Measurements from ENCODE around the gene TRIM52. TPM values are rescaled to one million over a fixed set of nuclear protein-coding genes. Genes with fewer than 3 reads are reported as not detected.
"Not testable (repeated sequence)": the region's sequence is repeated elsewhere in the genome, so short reads cannot be mapped to it uniquely, and the experiment has no call there.

The TRIM52 gene
- polyA plus RNA-seq, 1 donor from 2014 or later: 42.0 TPM

DNA sequence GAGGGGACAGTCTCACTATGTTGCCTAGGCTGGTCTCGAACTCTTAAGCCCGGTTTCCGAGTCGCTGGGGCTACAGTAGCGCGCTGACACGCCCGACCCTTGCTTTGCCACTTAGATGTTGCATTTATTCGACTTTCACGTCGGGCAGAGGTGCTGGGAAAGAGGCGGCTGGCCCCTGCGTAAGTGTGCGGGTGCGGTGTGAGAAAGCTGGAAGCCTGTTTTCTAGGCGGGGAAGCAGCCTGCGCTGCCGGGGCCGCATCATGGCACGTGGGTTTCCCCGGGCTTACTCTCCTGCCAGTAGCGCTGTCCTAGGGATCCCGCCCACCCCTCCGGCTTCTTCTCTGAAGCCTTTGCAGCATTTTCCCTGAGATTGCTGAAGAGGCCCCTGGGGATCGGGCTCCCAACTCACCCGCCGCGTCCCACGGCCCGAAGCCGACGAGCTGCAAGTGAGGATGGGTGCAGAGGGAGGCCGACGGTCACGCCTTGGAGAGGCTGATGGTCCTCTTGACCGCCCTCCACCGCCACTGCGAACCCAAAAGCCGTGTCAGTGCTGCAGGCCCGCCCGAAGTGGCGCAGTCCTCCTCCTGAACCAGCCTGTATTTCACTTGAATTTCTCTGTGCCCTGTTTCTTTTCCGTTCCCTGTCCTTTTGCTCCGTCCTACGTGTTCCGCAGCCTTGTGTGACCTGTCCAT lies 43.7 kb downstream of the TRIM52 start:
- Histone ChIP-seq H3K9me2 (ENCODE audit: insufficient read depth, low read length) (no peaks in the 10 kb centered on the region), H3F3A (ENCODE audit: insufficient read depth, low read length, poor library complexity, severe bottlenecking) (peaks cover 2% of the 10 kb centered on the region), H3K4me3 (ENCODE audit: low read length) (peak overlapping the region; percentile 73), H4K20me1 (ENCODE audit: insufficient read depth) (no peaks in the 10 kb centered on the region), H3K9me3 (ENCODE audit: low read length) (no peaks in the 10 kb centered on the region), H3K9ac (ENCODE audit: low read length) (peak overlapping the region; percentile 15), H3K36me3 (ENCODE audit: insufficient read depth, low read length) (no peaks in the 10 kb centered on the region), H2AFZ (ENCODE audit: low read depth, low read length) (no peak overlapping the region), H3K79me2 (replicated peaks; ENCODE audit: insufficient read depth, low read length) (no peaks in the 10 kb centered on the region), H3K27ac (ENCODE audit: low read length) (no peak overlapping the region), H3K4me2 (ENCODE audit: low read length) (peak overlapping the region; percentile 61), H3K27me3 (ENCODE audit: insufficient read depth, low read depth, low read length) (peaks cover 14% of the 10 kb centered on the region)
- TF ChIP-seq TAF1 (IDR thresholded peaks at IDR 0.05; ENCODE audit: low read depth): no peak
- TF ChIP-seq MXI1 (conservative IDR thresholded peaks at IDR 0.05; ENCODE audit: poor library complexity, severe bottlenecking): peak; percentile 47
- TF ChIP-seq, protein P1, sequence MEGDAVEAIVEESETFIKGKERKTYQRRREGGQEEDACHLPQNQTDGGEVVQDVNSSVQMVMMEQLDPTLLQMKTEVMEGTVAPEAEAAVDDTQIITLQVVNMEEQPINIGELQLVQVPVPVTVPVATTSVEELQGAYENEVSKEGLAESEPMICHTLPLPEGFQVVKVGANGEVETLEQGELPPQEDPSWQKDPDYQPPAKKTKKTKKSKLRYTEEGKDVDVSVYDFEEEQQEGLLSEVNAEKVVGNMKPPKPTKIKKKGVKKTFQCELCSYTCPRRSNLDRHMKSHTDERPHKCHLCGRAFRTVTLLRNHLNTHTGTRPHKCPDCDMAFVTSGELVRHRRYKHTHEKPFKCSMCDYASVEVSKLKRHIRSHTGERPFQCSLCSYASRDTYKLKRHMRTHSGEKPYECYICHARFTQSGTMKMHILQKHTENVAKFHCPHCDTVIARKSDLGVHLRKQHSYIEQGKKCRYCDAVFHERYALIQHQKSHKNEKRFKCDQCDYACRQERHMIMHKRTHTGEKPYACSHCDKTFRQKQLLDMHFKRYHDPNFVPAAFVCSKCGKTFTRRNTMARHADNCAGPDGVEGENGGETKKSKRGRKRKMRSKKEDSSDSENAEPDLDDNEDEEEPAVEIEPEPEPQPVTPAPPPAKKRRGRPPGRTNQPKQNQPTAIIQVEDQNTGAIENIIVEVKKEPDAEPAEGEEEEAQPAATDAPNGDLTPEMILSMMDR (IDR thresholded peaks at IDR 0.05; ENCODE audit: poor library complexity, severe bottlenecking): peak; percentile 34

DNA sequence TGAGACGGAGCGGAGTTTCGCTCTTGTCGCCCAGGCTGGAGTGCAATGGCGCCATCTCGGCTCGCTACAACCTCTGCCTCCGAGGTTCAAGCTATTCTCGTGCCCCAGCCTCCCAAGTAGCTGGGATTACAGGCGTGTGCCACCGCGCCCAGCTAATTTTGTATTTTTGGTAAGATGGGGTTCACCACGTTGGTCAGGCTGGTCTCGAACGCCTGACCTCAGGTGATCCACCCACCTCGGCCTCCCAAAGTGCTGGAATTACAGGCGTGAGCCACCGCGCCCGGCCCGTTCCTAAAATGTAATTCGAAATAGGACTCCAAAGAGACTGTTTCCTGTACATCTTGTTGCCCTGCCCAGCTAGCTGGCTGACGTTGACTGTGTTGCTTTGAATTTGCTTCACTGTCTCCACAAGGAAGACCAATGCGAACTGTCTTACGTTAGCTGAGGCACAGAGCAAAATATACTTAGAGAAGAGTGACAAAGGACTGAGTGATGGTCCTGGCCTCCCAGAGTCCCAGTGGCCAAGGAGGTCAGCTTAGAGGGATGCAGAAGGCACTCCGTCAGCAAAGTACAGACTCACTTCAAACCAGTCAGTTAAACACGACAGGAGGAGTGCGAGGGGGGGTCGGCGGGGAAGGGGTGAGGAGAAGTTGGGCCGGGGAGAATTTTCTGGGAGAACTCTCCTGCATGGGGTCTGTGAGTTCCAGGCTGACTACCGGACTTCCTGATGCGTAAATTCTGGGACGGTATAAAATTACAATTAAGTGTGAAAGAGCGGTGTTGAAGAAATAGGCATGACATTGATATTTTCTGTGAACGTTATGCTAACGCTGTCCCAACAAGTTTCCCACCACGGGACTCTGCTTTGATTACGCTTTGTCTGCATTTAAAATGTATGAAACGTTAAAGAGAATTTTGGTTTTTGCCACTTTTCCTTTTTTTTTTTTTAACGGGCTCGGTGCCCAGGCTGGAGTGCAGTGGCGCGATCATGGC lies 44.6 kb downstream of the TRIM52 start:
- Histone ChIP-seq H3K27ac (ENCODE audit: low read length) (no peak overlapping the region), H3F3A (ENCODE audit: insufficient read depth, low read length, poor library complexity, severe bottlenecking) (peaks cover 2% of the 10 kb centered on the region), H3K9ac (ENCODE audit: low read length) (no peak overlapping the region), H3K36me3 (ENCODE audit: insufficient read depth, low read length) (no peaks in the 10 kb centered on the region), H2AFZ (ENCODE audit: low read depth, low read length) (no peak overlapping the region), H3K27me3 (ENCODE audit: insufficient read depth, low read depth, low read length) (peaks cover 14% of the 10 kb centered on the region), H3K4me2 (ENCODE audit: low read length) (peak overlapping the region; percentile 48), H3K4me3 (ENCODE audit: low read length) (peak overlapping the region; percentile 73), H3K9me2 (ENCODE audit: insufficient read depth, low read length) (no peaks in the 10 kb centered on the region), H4K20me1 (ENCODE audit: insufficient read depth) (no peaks in the 10 kb centered on the region), H3K9me3 (ENCODE audit: low read length) (no peaks in the 10 kb centered on the region), H3K79me2 (replicated peaks; ENCODE audit: insufficient read depth, low read length) (no peaks in the 10 kb centered on the region)
- TF ChIP-seq RAD21 (conservative IDR thresholded peaks at IDR 0.05) (no peak), TAF1 (IDR thresholded peaks at IDR 0.05; ENCODE audit: low read depth) (no peak), MXI1 (conservative IDR thresholded peaks at IDR 0.05; ENCODE audit: poor library complexity, severe bottlenecking) (no peak), EZH2 (IDR thresholded peaks at IDR 0.05; ENCODE audit: borderline replicate concordance, insufficient read depth, low read length, poor library complexity, severe bottlenecking) (no peak), EP300 (conservative IDR thresholded peaks at IDR 0.05; ENCODE audit: poor library complexity, severe bottlenecking) (no peak)
- TF ChIP-seq, protein P1 (IDR thresholded peaks at IDR 0.05; ENCODE audit: poor library complexity, severe bottlenecking): no peak
- TF ChIP-seq, protein P2, sequence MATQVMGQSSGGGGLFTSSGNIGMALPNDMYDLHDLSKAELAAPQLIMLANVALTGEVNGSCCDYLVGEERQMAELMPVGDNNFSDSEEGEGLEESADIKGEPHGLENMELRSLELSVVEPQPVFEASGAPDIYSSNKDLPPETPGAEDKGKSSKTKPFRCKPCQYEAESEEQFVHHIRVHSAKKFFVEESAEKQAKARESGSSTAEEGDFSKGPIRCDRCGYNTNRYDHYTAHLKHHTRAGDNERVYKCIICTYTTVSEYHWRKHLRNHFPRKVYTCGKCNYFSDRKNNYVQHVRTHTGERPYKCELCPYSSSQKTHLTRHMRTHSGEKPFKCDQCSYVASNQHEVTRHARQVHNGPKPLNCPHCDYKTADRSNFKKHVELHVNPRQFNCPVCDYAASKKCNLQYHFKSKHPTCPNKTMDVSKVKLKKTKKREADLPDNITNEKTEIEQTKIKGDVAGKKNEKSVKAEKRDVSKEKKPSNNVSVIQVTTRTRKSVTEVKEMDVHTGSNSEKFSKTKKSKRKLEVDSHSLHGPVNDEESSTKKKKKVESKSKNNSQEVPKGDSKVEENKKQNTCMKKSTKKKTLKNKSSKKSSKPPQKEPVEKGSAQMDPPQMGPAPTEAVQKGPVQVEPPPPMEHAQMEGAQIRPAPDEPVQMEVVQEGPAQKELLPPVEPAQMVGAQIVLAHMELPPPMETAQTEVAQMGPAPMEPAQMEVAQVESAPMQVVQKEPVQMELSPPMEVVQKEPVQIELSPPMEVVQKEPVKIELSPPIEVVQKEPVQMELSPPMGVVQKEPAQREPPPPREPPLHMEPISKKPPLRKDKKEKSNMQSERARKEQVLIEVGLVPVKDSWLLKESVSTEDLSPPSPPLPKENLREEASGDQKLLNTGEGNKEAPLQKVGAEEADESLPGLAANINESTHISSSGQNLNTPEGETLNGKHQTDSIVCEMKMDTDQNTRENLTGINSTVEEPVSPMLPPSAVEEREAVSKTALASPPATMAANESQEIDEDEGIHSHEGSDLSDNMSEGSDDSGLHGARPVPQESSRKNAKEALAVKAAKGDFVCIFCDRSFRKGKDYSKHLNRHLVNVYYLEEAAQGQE (IDR thresholded peaks at IDR 0.05; ENCODE audit: borderline replicate concordance): no peak

DNA sequence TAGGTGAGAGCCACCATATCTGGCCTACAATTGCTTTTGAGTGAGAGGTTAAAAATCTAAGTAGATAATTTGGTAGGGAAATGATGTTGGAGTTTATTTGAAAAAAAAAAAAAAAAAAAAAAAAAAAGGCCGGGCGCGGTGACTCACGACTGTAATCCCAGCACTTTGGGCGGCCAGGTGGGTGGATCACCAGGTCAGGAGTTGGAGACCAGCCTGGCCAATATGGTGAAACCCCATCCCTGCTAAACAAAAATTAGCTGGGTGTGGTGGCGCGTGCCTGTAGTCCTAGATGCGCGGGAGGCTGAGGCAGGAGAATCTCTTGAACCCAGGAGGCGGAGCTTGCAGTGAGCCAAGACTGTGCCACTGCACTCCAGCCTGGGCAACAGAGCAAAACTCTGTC lies 46.7 kb downstream of the TRIM52 start:
- peaks cover 14% of the 10 kb centered on the region for H3K27me3 ChIP-seq (ENCODE audit: insufficient read depth, low read depth, low read length)

More for the DNA sequence above, 46.7 kb downstream of the TRIM52 start:
- H3K9me2 ChIP-seq (ENCODE audit: insufficient read depth, low read length); H3K4me2 ChIP-seq (ENCODE audit: low read length); H3K9me3 ChIP-seq (ENCODE audit: low read length); H3K27ac ChIP-seq (ENCODE audit: low read length); H2AFZ ChIP-seq (ENCODE audit: low read depth, low read length); H3K36me3 ChIP-seq (ENCODE audit: insufficient read depth, low read length); H3K4me3 ChIP-seq (ENCODE audit: low read length); H4K20me1 ChIP-seq (ENCODE audit: insufficient read depth); H3K9ac ChIP-seq (ENCODE audit: low read length); H3K79me2 ChIP-seq (replicated peaks; ENCODE audit: insufficient read depth, low read length); H3F3A ChIP-seq (ENCODE audit: insufficient read depth, low read length, poor library complexity, severe bottlenecking): not testable (repeated sequence)
